Measurements from ENCODE around the gene MGME1.

MGME1 gene

GRCh38 chr20:17963114-17963897 lies 5.5 kb upstream of the MGME1 start:
- Mint-ChIP-seq H3K4me1 (ENCODE audit: low read depth) (peaks cover 80% of the 10 kb centered on the region), H3K4me3 (peak overlapping the region; percentile 89), H3K27ac (peak overlapping the region; percentile 98), H3K27me3 (no peaks in the 10 kb centered on the region), H3K9me3 (no peaks in the 10 kb centered on the region), H3K36me3 (ENCODE audit: low read depth) (peaks cover 88% of the 10 kb centered on the region)

- Mint-ChIP-seq H3K9me3 (no peaks in the 10 kb centered on the region), H3K4me3 (peak overlapping the region; percentile 89), H3K36me3 (ENCODE audit: low read depth) (peaks cover 82% of the 10 kb centered on the region)
Measured at GRCh38 chr20:17964073-17964472, 4.7 kb upstream of the MGME1 start.

GRCh38 chr20:17964632-17965031 lies 4.2 kb upstream of the MGME1 start:
- H3K4me1 Mint-ChIP-seq (ENCODE audit: low read depth): peaks cover 72% of the 10 kb centered on the region

More at GRCh38 chr20:17964073-17964472, 4.7 kb upstream of the MGME1 start:
- Mint-ChIP-seq H3K27me3 (no peaks in the 10 kb centered on the region), H3K4me1 (ENCODE audit: low read depth) (peaks cover 76% of the 10 kb centered on the region), H3K27ac (peak overlapping the region; percentile 98)

GRCh38 chr20:17965042-17965697 lies 3.6 kb upstream of the MGME1 start:
- no peaks in the 10 kb centered on the region for H3K27me3 Mint-ChIP-seq

More at GRCh38 chr20:17964632-17965031, 4.2 kb upstream of the MGME1 start:
- Mint-ChIP-seq H3K27me3 (no peaks in the 10 kb centered on the region), H3K36me3 (ENCODE audit: low read depth) (peaks cover 78% of the 10 kb centered on the region), H3K27ac (peak overlapping the region; percentile 98), H3K9me3 (no peaks in the 10 kb centered on the region), H3K4me3 (peak overlapping the region; percentile 89)

GRCh38 chr20:17966432-17967310 lies 2.1 kb upstream of the MGME1 start:
- no peaks in the 10 kb centered on the region for H3K9me3 Mint-ChIP-seq
- peaks cover 79% of the 10 kb centered on the region for H3K36me3 Mint-ChIP-seq (ENCODE audit: low read depth)
- peak overlapping the region; percentile 98 for H3K27ac Mint-ChIP-seq
- H3K27me3 Mint-ChIP-seq: no peaks in the 10 kb centered on the region
- H3K4me3 Mint-ChIP-seq: peak overlapping the region; percentile 89
- H3K4me1 Mint-ChIP-seq (ENCODE audit: low read depth): peaks cover 74% of the 10 kb centered on the region

More at GRCh38 chr20:17965042-17965697, 3.6 kb upstream of the MGME1 start:
- no peaks in the 10 kb centered on the region for H3K9me3 Mint-ChIP-seq
- peak overlapping the region; percentile 98 for H3K27ac Mint-ChIP-seq
- peaks cover 78% of the 10 kb centered on the region for H3K36me3 Mint-ChIP-seq (ENCODE audit: low read depth)
- peak overlapping the region; percentile 89 for H3K4me3 Mint-ChIP-seq
- H3K4me1 Mint-ChIP-seq (ENCODE audit: low read depth): peaks cover 72% of the 10 kb centered on the region

GRCh38 chr20:17967521-17968365 lies 1.1 kb upstream of the MGME1 start:
- peak overlapping the region; percentile 89 for H3K4me3 Mint-ChIP-seq
- H3K27me3 Mint-ChIP-seq: no peaks in the 10 kb centered on the region
- H3K9me3 Mint-ChIP-seq: no peaks in the 10 kb centered on the region
- peaks cover 81% of the 10 kb centered on the region for H3K36me3 Mint-ChIP-seq (ENCODE audit: low read depth)
- peak overlapping the region; percentile 98 for H3K27ac Mint-ChIP-seq
- peaks cover 74% of the 10 kb centered on the region for H3K4me1 Mint-ChIP-seq (ENCODE audit: low read depth)

- Mint-ChIP-seq H3K4me3 (peak overlapping the region; percentile 89), H3K4me1 (ENCODE audit: low read depth) (peaks cover 73% of the 10 kb centered on the region), H3K27me3 (no peaks in the 10 kb centered on the region), H3K27ac (peak overlapping the region; percentile 98), H3K36me3 (ENCODE audit: low read depth) (peaks cover 76% of the 10 kb centered on the region), H3K9me3 (no peaks in the 10 kb centered on the region)
Measured at GRCh38 chr20:17969278-17969883, 563 bp downstream of the MGME1 start.

- H3K4me3 Mint-ChIP-seq: peak overlapping the region; percentile 89
- peak overlapping the region; percentile 98 for H3K27ac Mint-ChIP-seq
- H3K4me1 Mint-ChIP-seq (ENCODE audit: low read depth): peaks cover 71% of the 10 kb centered on the region
- H3K27me3 Mint-ChIP-seq: no peaks in the 10 kb centered on the region
- H3K36me3 Mint-ChIP-seq (ENCODE audit: low read depth): peaks cover 75% of the 10 kb centered on the region
- no peaks in the 10 kb centered on the region for H3K9me3 Mint-ChIP-seq
Measured at GRCh38 chr20:17969884-17970409, 1.1 kb downstream of the MGME1 start.

- peak overlapping the region; percentile 89 for H3K4me3 Mint-ChIP-seq
- H3K27me3 Mint-ChIP-seq: no peaks in the 10 kb centered on the region
- H3K36me3 Mint-ChIP-seq (ENCODE audit: low read depth): peaks cover 70% of the 10 kb centered on the region
- peaks cover 59% of the 10 kb centered on the region for H3K4me1 Mint-ChIP-seq (ENCODE audit: low read depth)
- H3K9me3 Mint-ChIP-seq: no peaks in the 10 kb centered on the region
- peak overlapping the region; percentile 98 for H3K27ac Mint-ChIP-seq
Measured at GRCh38 chr20:17971300-17972013, 2.6 kb downstream of the MGME1 start.

GRCh38 chr20:17972121-17972520 lies 3.3 kb downstream of the MGME1 start:
- peak overlapping the region; percentile 89 for H3K4me3 Mint-ChIP-seq
- H3K27me3 Mint-ChIP-seq: no peaks in the 10 kb centered on the region
- H3K36me3 Mint-ChIP-seq (ENCODE audit: low read depth): peaks cover 70% of the 10 kb centered on the region
- peaks cover 56% of the 10 kb centered on the region for H3K4me1 Mint-ChIP-seq (ENCODE audit: low read depth)
- H3K27ac Mint-ChIP-seq: peak overlapping the region; percentile 4
- H3K9me3 Mint-ChIP-seq: no peaks in the 10 kb centered on the region

- H3K36me3 Mint-ChIP-seq (ENCODE audit: low read depth): peaks cover 61% of the 10 kb centered on the region
- no peak overlapping the region for H3K4me3 Mint-ChIP-seq
- no peak overlapping the region for H3K27ac Mint-ChIP-seq
- no peaks in the 10 kb centered on the region for H3K9me3 Mint-ChIP-seq
- peaks cover 34% of the 10 kb centered on the region for H3K4me1 Mint-ChIP-seq (ENCODE audit: low read depth)
- H3K27me3 Mint-ChIP-seq: no peaks in the 10 kb centered on the region
Measured at GRCh38 chr20:17976305-17976704, 7.5 kb downstream of the MGME1 start.

GRCh38 chr20:17985388-17986018 lies 16.7 kb downstream of the MGME1 start:
- Mint-ChIP-seq H3K27ac (no peak overlapping the region), H3K9me3 (no peaks in the 10 kb centered on the region), H3K4me1 (ENCODE audit: low read depth) (peaks cover 12% of the 10 kb centered on the region), H3K36me3 (ENCODE audit: low read depth) (peaks cover 58% of the 10 kb centered on the region), H3K4me3 (no peak overlapping the region), H3K27me3 (no peaks in the 10 kb centered on the region)

- no peak overlapping the region for H3K4me3 Mint-ChIP-seq
- H3K27ac Mint-ChIP-seq: no peak overlapping the region
- no peaks in the 10 kb centered on the region for H3K9me3 Mint-ChIP-seq
- H3K4me1 Mint-ChIP-seq (ENCODE audit: low read depth): peaks cover 25% of the 10 kb centered on the region
- H3K27me3 Mint-ChIP-seq: no peaks in the 10 kb centered on the region
- H3K36me3 Mint-ChIP-seq (ENCODE audit: low read depth): peaks cover 52% of the 10 kb centered on the region
Measured at GRCh38 chr20:17987988-17988387, 19.2 kb downstream of the MGME1 start.
